Measurements from ENCODE around the gene TCF4. TPM values are rescaled to one million over a fixed set of nuclear protein-coding genes. Genes with fewer than 3 reads are reported as not detected.

Gene TCF4
- total RNA-seq, 1 experiment from 2014 or later = 0.42 TPM

DNA sequence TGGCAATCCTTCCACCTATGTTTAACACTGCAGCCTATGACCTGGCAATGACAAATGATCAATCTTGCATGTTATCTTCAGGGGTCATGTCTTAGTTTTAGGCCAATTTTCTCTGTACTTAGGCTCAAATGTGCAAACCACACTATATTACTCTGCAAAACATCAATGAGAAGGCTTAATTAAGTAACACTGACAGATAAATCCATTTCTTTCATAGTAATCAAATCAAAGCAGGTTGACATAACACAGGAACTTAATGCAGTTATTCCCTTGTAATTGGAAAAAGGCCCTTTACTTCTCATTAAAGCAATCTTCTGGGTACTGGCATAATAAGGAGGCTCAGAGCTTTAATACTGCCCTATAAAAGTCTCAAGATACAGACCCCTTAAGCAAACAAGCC, 114.4 kb downstream of the TCF4 start:
- H3K4me3 ChIP-seq (replicated peaks in 1 of 2; ENCODE audit: low read depth in 1 of 2, low read length in 2 of 2) = no peak overlapping the region
- no peak for ATAC-seq
- intact Hi-C loops (cut with micrococcal nuclease) = no loop called here
- ChIA-PET POLR2A (no interaction called here), RAD21 (ENCODE audit: low non-redundant PET in 1 of 2, low total read pairs in 2 of 2, uncharacterized antibody in 2 of 2, unreplicated experiment in 2 of 2) (no interaction called here), CTCF (no interaction called here)
- H3K9me3 ChIP-seq (ENCODE audit: control insufficient read depth in 1 of 2, insufficient read depth in 1 of 2, low read depth in 1 of 2, low read length in 2 of 2) = no peaks in the 10 kb centered on the region; a peak in 2 of 4 replicates
- TF ChIP-seq, protein P1, sequence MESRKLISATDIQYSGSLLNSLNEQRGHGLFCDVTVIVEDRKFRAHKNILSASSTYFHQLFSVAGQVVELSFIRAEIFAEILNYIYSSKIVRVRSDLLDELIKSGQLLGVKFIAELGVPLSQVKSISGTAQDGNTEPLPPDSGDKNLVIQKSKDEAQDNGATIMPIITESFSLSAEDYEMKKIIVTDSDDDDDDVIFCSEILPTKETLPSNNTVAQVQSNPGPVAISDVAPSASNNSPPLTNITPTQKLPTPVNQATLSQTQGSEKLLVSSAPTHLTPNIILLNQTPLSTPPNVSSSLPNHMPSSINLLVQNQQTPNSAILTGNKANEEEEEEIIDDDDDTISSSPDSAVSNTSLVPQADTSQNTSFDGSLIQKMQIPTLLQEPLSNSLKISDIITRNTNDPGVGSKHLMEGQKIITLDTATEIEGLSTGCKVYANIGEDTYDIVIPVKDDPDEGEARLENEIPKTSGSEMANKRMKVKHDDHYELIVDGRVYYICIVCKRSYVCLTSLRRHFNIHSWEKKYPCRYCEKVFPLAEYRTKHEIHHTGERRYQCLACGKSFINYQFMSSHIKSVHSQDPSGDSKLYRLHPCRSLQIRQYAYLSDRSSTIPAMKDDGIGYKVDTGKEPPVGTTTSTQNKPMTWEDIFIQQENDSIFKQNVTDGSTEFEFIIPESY (IDR thresholded peaks at IDR 0.05; ENCODE audit: extremely low read depth, insufficient replicate concordance, low read length) = no peak
- no peak for TF ChIP-seq SIN3A (IDR thresholded peaks at IDR 0.05; ENCODE audit: low read depth)
- no peak for TF ChIP-seq POLR2A (IDR thresholded peaks at IDR 0.05; ENCODE audit: borderline replicate concordance, extremely low read depth, insufficient read depth, insufficient read length)
- TF ChIP-seq EZH2phosphoT487 (IDR thresholded peaks at IDR 0.05; ENCODE audit: borderline replicate concordance) = no peak
- no peak for TF ChIP-seq EZH2 (IDR thresholded peaks at IDR 0.05)
- TF ChIP-seq ELF1 (IDR thresholded peaks at IDR 0.05; ENCODE audit: borderline replicate concordance, low read depth) = no peak
- TF ChIP-seq TCF7L2 (IDR thresholded peaks at IDR 0.05; ENCODE audit: borderline replicate concordance, extremely low read depth, insufficient read depth, insufficient read length) = no peak
- no peak for TF ChIP-seq YY1 (IDR thresholded peaks at IDR 0.05; ENCODE audit: extremely low read depth, insufficient replicate concordance, low read depth, low read length)
- TF ChIP-seq, protein P2, sequence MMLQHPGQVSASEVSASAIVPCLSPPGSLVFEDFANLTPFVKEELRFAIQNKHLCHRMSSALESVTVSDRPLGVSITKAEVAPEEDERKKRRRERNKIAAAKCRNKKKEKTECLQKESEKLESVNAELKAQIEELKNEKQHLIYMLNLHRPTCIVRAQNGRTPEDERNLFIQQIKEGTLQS (IDR thresholded peaks at IDR 0.05) = no peak
- no peak for TF ChIP-seq CEBPB (IDR thresholded peaks at IDR 0.05; ENCODE audit: low read depth)
- TF ChIP-seq JUND (IDR thresholded peaks at IDR 0.05) = no peak
- TF ChIP-seq RAD21 (IDR thresholded peaks at IDR 0.05; ENCODE audit: low read depth) = no peak
- TF ChIP-seq FOSL1 (IDR thresholded peaks at IDR 0.05; ENCODE audit: low read depth) = no peak
- TF ChIP-seq SP1 (IDR thresholded peaks at IDR 0.05; ENCODE audit: low read depth) = no peak
- TF ChIP-seq ZFX (IDR thresholded peaks at IDR 0.05) = no peak
- TF ChIP-seq, protein P3, sequence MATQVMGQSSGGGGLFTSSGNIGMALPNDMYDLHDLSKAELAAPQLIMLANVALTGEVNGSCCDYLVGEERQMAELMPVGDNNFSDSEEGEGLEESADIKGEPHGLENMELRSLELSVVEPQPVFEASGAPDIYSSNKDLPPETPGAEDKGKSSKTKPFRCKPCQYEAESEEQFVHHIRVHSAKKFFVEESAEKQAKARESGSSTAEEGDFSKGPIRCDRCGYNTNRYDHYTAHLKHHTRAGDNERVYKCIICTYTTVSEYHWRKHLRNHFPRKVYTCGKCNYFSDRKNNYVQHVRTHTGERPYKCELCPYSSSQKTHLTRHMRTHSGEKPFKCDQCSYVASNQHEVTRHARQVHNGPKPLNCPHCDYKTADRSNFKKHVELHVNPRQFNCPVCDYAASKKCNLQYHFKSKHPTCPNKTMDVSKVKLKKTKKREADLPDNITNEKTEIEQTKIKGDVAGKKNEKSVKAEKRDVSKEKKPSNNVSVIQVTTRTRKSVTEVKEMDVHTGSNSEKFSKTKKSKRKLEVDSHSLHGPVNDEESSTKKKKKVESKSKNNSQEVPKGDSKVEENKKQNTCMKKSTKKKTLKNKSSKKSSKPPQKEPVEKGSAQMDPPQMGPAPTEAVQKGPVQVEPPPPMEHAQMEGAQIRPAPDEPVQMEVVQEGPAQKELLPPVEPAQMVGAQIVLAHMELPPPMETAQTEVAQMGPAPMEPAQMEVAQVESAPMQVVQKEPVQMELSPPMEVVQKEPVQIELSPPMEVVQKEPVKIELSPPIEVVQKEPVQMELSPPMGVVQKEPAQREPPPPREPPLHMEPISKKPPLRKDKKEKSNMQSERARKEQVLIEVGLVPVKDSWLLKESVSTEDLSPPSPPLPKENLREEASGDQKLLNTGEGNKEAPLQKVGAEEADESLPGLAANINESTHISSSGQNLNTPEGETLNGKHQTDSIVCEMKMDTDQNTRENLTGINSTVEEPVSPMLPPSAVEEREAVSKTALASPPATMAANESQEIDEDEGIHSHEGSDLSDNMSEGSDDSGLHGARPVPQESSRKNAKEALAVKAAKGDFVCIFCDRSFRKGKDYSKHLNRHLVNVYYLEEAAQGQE (IDR thresholded peaks at IDR 0.05; ENCODE audit: low read depth) = no peak
- no peaks in the 10 kb centered on the region for H3K36me3 ChIP-seq (ENCODE audit: control insufficient read depth in 1 of 2, insufficient read depth in 2 of 2, low read length in 2 of 2)
- no peaks in the 10 kb centered on the region for H3K4me1 ChIP-seq (ENCODE audit: control insufficient read depth in 1 of 2, insufficient read depth in 2 of 2, low read length in 2 of 2)
- no peaks in the 10 kb centered on the region for H4K20me1 ChIP-seq (ENCODE audit: insufficient read depth)
- H2AFZ ChIP-seq (ENCODE audit: low read depth, low read length, poor library complexity, severe bottlenecking) = no peak overlapping the region
- no TSS peak for BruUV-seq (replicated peaks)
- H3K9me2 ChIP-seq (ENCODE audit: insufficient read depth) = no peaks in the 10 kb centered on the region
- H3K27ac ChIP-seq (ENCODE audit: low read depth, low read length) = no peak overlapping the region
- H3K27me3 ChIP-seq (ENCODE audit: insufficient read depth, low read length) = no peaks in the 10 kb centered on the region
- H3K4me2 ChIP-seq (ENCODE audit: low read length) = no peak overlapping the region
- no peak for DNase-seq (ENCODE audit: low read depth, low spot score)
- no peak overlapping the region for H3K9ac ChIP-seq (ENCODE audit: low read length)
- H3K79me2 ChIP-seq (ENCODE audit: insufficient read depth, low read length) = no peaks in the 10 kb centered on the region
